Stimulated activated CD4-positive, alpha-beta T cell treated with anti-CD3 and anti-CD28 coated beads, Interleukin-4, amount 100 ng/mL, for 48 hours (primary cell): ENCODE data around the gene PRDM5.

Source experiments
- DNase-seq, 2 donors: peaks; one replicate each; pipeline ENCODE4 v3.0.0-alpha.2; 2020; ENCODE audit warnings: low read depth in 2 of 2

The PRDM5 gene

GRCh38 chr4:120922381-120923206 is at the start of gene PRDM5:
TSS of gene PRDM5 (minus strand) at chr4:120922726. CDS start at chr4:120922608, 118 bp downstream.
- peak; percentile 2 to 7 for DNase-seq

GRCh38 chr4:120971884-120972283 is 49.4 kb upstream of the PRDM5 start:
- DNase-seq, result no peak

DNA sequence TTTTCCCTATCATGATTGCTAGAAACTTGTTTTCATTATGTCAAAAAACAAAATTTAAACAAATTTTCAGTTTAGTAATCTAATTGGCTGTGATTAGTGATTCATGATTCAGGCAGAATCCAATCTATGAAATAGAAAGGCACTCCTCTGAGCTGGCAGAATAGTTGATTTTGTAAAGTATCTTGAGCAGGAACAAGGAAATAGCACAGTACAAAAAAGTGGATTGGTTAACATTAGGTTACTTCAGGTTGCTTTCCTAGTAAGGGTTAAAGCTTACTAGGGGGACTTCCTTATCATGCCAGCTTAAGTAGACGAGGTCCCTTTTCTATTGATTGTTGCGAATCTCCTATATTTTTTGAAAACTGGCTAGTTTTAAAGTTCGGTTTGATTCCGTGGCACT is 43.4 kb upstream of the PRDM5 start:
- no peak for DNase-seq

GRCh38 chr4:120964596-120964995 is 42.1 kb upstream of the PRDM5 start:
- no peak for DNase-seq

DNA sequence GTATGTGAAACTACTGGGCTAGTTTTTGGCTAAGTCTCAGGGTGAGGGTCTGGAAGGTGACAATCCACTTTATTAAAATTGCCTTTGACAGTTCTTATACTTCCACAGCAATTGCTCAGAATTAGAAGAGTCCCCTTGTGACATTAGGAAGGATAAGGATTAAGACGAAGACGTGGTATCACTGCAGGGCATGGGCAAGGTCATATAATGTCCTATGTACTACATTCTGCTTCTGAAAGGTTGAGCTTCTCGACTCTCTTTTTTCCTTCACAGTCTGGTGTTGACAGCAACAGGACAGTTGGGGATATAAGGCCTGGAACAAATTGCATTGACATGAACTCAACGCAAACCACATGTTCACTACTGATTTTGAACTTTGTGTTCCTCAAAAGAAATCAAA is 40.9 kb upstream of the PRDM5 start:
- no peak for DNase-seq

DNA sequence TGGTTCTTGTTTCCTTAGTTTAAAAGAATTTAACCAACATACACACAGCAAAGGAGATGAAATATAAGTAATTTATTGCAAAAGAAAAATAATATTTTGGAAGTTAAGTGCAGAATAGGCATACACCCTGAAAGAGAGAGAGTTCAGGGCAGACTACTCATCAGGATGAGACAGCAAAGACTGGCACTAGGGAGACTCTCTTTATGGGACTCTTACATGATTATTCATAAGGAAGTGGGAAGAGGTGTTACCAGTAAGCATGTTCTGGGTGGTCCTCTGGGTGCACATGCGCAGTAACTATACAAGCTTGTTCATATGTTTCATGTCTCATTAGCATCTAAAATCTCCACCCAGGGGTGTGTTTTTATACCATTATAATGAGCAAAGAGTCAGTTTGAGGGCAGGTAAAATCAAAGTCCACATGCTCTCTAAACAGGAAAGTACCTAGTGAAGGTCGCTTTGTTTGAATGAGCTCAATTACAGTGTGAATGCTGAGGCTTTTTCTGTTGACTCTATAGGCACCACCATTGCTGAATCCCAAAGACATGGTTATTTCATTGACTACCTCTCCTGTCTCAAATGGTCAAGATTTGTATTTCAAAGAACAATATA is 38.2 kb upstream of the PRDM5 start:
- DNase-seq, result no peak

- DNase-seq, result no peak
Observed at GRCh38 chr4:120948382-120948781, 25.9 kb upstream of the PRDM5 start.

- DNase-seq, result no peak
Observed at GRCh38 chr4:120942776-120943175, 20.2 kb upstream of the PRDM5 start.

GRCh38 chr4:120940547-120940946 is 18.0 kb upstream of the PRDM5 start:
- no peak for DNase-seq

DNA sequence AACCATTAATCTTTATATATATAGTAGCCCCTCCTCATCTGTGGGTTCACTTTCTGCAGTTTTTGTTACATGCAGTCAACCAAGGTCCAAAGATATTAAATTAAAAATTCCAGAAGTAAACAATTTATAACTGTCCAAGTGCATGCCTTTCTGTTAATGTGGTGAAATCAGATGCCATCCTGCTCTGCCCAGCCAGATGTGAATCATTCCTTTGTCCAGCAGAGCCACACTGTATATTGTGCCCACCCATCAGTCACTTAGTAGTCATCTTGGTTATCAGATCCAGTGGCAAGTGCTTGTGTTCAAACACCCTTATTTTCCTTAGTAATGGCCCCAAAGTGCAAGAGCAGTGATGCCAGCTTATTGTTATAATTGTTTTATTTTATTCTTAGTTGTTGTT is 17.2 kb upstream of the PRDM5 start:
- DNase-seq, result no peak

GRCh38 chr4:120929847-120930246 is 7.3 kb upstream of the PRDM5 start:
- DNase-seq, result no peak

GRCh38 chr4:120927801-120928409 is 5.4 kb upstream of the PRDM5 start:
- DNase-seq, result no peak

DNA sequence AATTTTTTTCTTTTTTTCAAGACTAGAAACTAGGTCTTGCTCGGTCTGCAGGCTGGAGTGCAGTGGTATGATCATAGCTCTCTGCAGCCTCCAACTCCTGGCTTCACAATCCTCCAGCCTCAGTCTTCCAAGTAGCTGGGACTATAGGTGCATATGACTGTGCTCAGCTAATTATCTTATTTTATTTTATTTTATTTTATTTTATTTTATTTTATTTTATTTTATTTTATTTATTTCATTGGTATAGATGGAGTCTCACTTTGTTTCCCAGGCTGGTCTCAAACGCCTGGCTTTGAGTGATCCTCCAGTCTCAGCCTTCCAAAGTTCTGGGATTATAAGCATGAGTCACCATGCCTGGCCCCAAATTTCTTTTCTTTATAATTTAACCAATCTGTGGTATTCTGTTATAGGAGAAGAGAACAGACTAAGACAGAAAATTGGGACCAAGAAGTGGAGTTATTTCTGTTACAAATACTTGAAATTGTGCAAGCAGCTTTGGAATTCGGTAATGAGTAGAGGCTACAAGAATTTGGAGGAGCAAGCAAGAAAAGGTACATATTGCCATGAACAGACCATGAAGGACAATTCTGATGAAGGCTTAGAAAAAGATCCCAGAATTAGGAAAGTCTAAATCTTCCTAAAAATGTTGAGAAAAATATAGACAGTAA is 4.0 kb upstream of the PRDM5 start:
- no peak for DNase-seq

- DNase-seq, result no peak
Observed at GRCh38 chr4:120924931-120925330, 2.4 kb upstream of the PRDM5 start.

- DNase-seq, result no peak
Observed at GRCh38 chr4:120923207-120923522, 639 bp upstream of the PRDM5 start.

DNA sequence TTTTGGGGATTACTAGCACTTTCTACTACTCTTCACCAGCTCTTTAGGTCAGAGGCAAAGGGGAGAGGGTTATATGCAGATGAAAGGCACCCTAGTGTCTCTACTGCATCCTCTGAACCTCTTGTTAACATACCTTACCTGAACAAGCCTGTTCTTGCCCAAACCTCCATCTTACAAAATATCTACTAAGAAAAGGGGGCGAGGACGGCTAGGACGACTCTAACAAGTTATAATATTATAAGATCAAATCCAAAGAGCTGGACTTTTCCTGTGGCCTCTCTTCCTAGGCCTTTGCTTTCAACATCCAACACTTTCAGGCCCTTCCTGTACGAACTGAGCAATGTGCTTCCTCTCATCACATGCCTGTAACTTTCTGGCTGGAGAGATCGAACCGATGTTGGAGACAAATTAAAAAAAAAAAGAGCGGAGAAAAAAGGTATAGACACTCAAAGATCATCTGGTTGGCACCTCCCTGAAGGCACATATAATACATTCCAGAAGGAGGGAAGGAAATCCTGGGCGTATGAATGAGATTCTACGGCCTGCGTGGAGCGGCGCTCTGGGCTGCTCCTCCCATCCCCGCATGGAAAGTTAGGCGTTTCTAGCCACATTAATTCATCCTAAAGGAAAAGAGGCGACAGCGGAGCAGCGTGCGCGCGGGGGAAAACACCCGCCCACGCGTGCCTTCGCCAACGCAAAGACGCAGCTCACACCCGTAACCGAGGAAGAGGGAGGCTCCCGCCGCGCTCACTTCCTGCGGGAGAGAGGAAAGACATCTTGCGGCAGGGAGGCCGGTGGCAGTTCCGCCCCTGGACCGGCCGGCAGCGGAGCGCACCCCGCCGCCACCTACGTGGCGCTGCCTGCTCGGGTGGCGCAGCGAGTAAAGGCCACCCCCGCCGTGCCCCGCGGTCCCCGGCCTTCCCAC is 808 bp downstream of the PRDM5 start:
- DNase-seq, result peak; percentile 21 to 28

DNA sequence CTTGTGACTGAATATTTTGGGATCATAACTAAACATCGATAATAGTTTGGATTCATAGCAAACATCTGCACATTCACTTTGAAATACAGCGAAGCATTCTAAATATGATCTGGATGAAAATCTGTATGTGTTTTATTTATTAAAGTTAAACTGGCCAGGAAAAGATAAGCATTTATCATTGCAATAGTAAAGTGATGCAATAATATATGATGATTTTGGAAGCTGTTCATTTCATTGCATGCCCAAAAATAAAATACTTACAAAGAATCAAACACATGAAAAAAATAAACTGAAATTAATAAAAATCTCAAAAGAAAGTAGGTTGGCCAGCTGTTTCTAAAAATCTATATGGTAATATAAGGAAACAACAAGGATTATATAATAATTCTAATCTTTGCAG is 1.9 kb downstream of the PRDM5 start:
- DNase-seq, result no peak

DNA sequence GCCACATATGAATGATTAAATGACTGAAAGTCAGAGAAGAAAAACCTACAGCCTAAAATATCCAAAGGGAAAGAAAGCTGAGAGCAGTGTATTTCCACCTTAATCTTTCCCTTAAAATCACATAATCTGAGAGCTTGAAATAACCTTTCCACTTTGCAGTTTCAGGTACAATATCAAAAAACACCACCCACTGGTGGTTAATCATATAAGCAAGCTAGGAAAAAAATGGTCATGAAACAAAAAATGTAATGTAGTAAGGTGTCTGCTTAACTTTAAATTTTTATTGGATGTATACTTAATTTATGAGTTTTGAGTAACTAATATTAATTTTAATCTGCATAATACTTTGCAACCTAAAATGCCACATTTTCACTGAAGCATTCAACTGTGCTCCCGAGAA is 3.2 kb downstream of the PRDM5 start:
- no peak for DNase-seq

GRCh38 chr4:120918788-120919187 is 3.7 kb downstream of the PRDM5 start:
- DNase-seq, result no peak

GRCh38 chr4:120918092-120918491 is 4.4 kb downstream of the PRDM5 start:
- no peak for DNase-seq

- no peak for DNase-seq
Observed at GRCh38 chr4:120916937-120917336, 5.6 kb downstream of the PRDM5 start.

- no peak for DNase-seq
Observed at GRCh38 chr4:120915336-120915735, 7.2 kb downstream of the PRDM5 start.
